PC-3 (cell line): ENCODE measurements around the gene CFAP157. TPM values are rescaled to one million over a fixed set of nuclear protein-coding genes. Genes with fewer than 3 reads are reported as not detected.

Source experiments
- ATAC-seq: fragments of 200-7000 bp; cut with Tn5 transposase; 2 replicates; pipeline ENCODE4 v1.9.1; 2020; ENCODE audit warnings: mild to moderate bottlenecking, moderate library complexity
- BruUV-seq: library from RNA; stranded (reverse); fragments of 400-500 nt; replicated peaks from 2 replicates; lab custom pipeline; 2021; lab: Mats Ljungman, UMichigan
- CTCF ChIA-PET: fragments of 300-600 bp; sonication (Branson Sonifier 250); formaldehyde crosslinking; loops from one replicate; lab custom pipeline; 2022; ENCODE audit warnings: antibody characterized with exemption; lab: Charles Lee
- POLR2A ChIA-PET: fragments of 300-600 bp; sonication (Branson Sonifier 250); formaldehyde crosslinking; loops from one replicate; lab custom pipeline; 2022; ENCODE audit warnings: antibody characterized with exemption; ENCODE audit not compliant: unreplicated experiment; lab: Charles Lee
- DNase-seq: peaks from one replicate; pipeline ENCODE4 v3.0.0-alpha.2; 2015
- H2AFZ ChIP-seq: fragments of 300-600 bp; sonication (generic); 2 replicates; pipeline ENCODE4 v1.6.0; 2016; ENCODE audit warnings: antibody characterized with exemption, low read length
- H3F3A ChIP-seq: fragments of 300-600 bp; sonication (generic); one replicate; pipeline ENCODE4 v1.6.0; 2017; ENCODE audit warnings: antibody characterized with exemption, low read length, control low read depth, mild to moderate bottlenecking; ENCODE audit not compliant: unreplicated experiment
- H3K27ac ChIP-seq: fragments of 300-600 bp; sonication (generic); 2 replicates; pipeline ENCODE4 v1.5.1; 2016; ENCODE audit warnings: mild to moderate bottlenecking, low read length
- H3K27me3 ChIP-seq: fragments of 300-600 bp; sonication (generic); 2 replicates; pipeline ENCODE4 v1.6.1; 2016; ENCODE audit warnings: low read length, mixed read lengths
- H3K36me3 ChIP-seq: fragments of 300-600 bp; sonication (generic); 2 replicates; pipeline ENCODE4 v1.6.1; 2016; ENCODE audit warnings: low read depth, mixed run types, low read length, mixed read lengths
- H3K4me1 ChIP-seq: fragments of 300-600 bp; sonication (generic); 2 replicates; pipeline ENCODE4 v1.5.1; 2016; ENCODE audit warnings: low read length; ENCODE audit not compliant: insufficient read depth
- H3K4me2 ChIP-seq: fragments of 300-600 bp; sonication (generic); 2 replicates; pipeline ENCODE4 v1.6.0; 2016; ENCODE audit warnings: low read length
- H3K4me3 ChIP-seq: fragments of 300-600 bp; sonication (generic); 2 replicates; pipeline ENCODE4 v1.5.1; 2016; ENCODE audit warnings: mild to moderate bottlenecking, low read length, mixed read lengths
- H3K79me2 ChIP-seq: fragments of 300-600 bp; sonication (generic); 2 replicates; pipeline ENCODE4 v1.6.1; 2017; ENCODE audit warnings: low read length, mixed read lengths
- H3K9ac ChIP-seq: fragments of 300-600 bp; sonication (generic); 2 replicates; pipeline ENCODE4 v1.6.0; 2016; ENCODE audit warnings: mild to moderate bottlenecking, low read length
- H3K9me2 ChIP-seq: fragments of 300-600 bp; sonication (generic); replicated peaks from 2 replicates; pipeline ENCODE4 v1.6.1; 2016; ENCODE audit warnings: mixed run types, low read length, mixed read lengths
- H3K9me3 ChIP-seq: fragments of 300-600 bp; sonication (generic); 2 replicates; pipeline ENCODE4 v1.6.1; 2016; ENCODE audit warnings: low read length, mixed read lengths
- H4K20me1 ChIP-seq: fragments of 300-600 bp; sonication (generic); 2 replicates; pipeline ENCODE4 v1.6.1; 2016; ENCODE audit warnings: low read length, mixed read lengths
- CTCF ChIP-seq: fragments of 300-600 bp; sonication (generic); conservative IDR thresholded peaks from 2 replicates; pipeline ENCODE4 v1.5.1; 2017; ENCODE audit warnings: antibody characterized with exemption, low read depth, mild to moderate bottlenecking, low read length
- EZH2 ChIP-seq: fragments of 300-600 bp; sonication (generic); IDR thresholded peaks from one replicate; pipeline ENCODE4 v1.6.1; 2017; ENCODE audit warnings: antibody characterized with exemption, mild to moderate bottlenecking, low read length; ENCODE audit not compliant: unreplicated experiment
- EZH2phosphoT487 ChIP-seq: fragments of 300-600 bp; sonication (generic); IDR thresholded peaks from 2 replicates; pipeline ENCODE4 v1.6.1; 2018; ENCODE audit warnings: mild to moderate bottlenecking, antibody characterized with exemption, low read length, borderline replicate concordance
- intact Hi-C: fragments of 100-400 bp; cut with micrococcal nuclease; formaldehyde crosslinking; loops from 2 replicates; pipeline ENCODE4 v1.9.0; 2023
- total RNA-seq: library from RNA; depleted of rRNA; stranded (reverse); fragments of >200 nt; gene quantifications from 2 replicates; pipeline ENCODE4 v1.2.3, GENCODE V29; 2014

Gene CFAP157
- total RNA-seq, 1 experiment from 2014 or later, result not detected

GRCh38 chr9:127664678-127665507 is 41.9 kb upstream of the CFAP157 start:
- BruUV-seq, result no TSS peak
- CTCF ChIA-PET, result no interaction called here
- ATAC-seq, result no peak

GRCh38 chr9:127667127-127667844 is 39.5 kb upstream of the CFAP157 start:
- Histone ChIP-seq H3K27me3 (no peaks in the 10 kb centered on the region), H3K9ac (no peak overlapping the region), H3K4me2 (no peak overlapping the region), H3K9me3 (no peaks in the 10 kb centered on the region), H3K79me2 (no peaks in the 10 kb centered on the region), H3K36me3 (no peaks in the 10 kb centered on the region), H3F3A (no peaks in the 10 kb centered on the region), H3K27ac (no peak overlapping the region), H3K9me2 (no peaks in the 10 kb centered on the region), H4K20me1 (no peaks in the 10 kb centered on the region), H3K4me1 (no peaks in the 10 kb centered on the region), H3K4me3 (no peak overlapping the region), H2AFZ (no peak overlapping the region)
- intact Hi-C loops, result no loop called here
- no TSS peak for BruUV-seq
- ChIA-PET POLR2A (interaction anchor here (0.6 kb wide), 1 partner anchor 18 kb away, joined by 3 read pairs; no protein-coding TSS in a partner anchor), CTCF (no interaction called here)
- no peak for TF ChIP-seq EZH2
- TF ChIP-seq EZH2phosphoT487, result no peak
- TF ChIP-seq CTCF, result no peak
- no peak for DNase-seq
- ATAC-seq, result no peak

More at GRCh38 chr9:127664678-127665507, 41.9 kb upstream of the CFAP157 start:
- Histone ChIP-seq H3K79me2 (no peaks in the 10 kb centered on the region), H3K9ac (no peak overlapping the region), H3K27me3 (no peaks in the 10 kb centered on the region), H3K9me3 (no peaks in the 10 kb centered on the region), H3K4me3 (no peak overlapping the region), H2AFZ (no peak overlapping the region), H4K20me1 (no peaks in the 10 kb centered on the region), H3K9me2 (no peaks in the 10 kb centered on the region), H3F3A (no peaks in the 10 kb centered on the region), H3K27ac (no peak overlapping the region), H3K36me3 (no peaks in the 10 kb centered on the region), H3K4me2 (no peak overlapping the region), H3K4me1 (no peaks in the 10 kb centered on the region)
- TF ChIP-seq CTCF (no peak), EZH2 (no peak), EZH2phosphoT487 (no peak)
- no peak for DNase-seq
- POLR2A ChIA-PET, result no interaction called here
- intact Hi-C loops, result no loop called here
